NCI-H128 (cell line): ENCODE results near the gene BUD13.
"Not testable (repeated sequence)": the region's sequence is repeated elsewhere in the genome, so short reads cannot be mapped to it uniquely, and the experiment has no call there.

Experiments used
- DNase-seq: peaks from one replicate; lab custom pipeline; 2025; ENCODE audit not compliant: unreplicated experiment; lab: John Stamatoyannopoulos, UW

The BUD13 gene

DNA sequence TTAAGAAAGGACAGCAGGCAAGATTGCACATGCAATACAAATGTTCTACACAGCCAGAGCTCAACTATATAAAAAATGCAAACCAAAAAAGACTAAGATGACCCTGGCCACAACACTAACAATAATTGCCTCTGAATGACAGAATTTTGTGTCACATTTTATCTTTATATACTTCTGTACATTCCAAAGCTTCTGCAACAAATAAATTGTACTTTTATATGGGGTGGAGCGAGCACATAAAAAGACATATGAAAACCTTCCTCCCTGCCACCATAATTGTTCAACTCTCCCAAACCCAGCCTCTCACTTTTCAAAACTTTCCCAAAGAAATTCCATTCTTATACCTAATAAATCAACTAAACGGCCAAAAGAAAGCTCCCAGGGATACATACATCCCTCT is 10.7 kb downstream of the BUD13 start:
- no peak for DNase-seq

- not testable (repeated sequence) for DNase-seq
Observed at GRCh38 chr11:116756044-116756443, 16.7 kb downstream of the BUD13 start.

GRCh38 chr11:116750070-116750718 is 22.6 kb downstream of the BUD13 start:
- DNase-seq = no peak

GRCh38 chr11:116742104-116742503 is 30.7 kb downstream of the BUD13 start:
- no peak for DNase-seq

- no peak for DNase-seq
Observed at GRCh38 chr11:116740741-116741140, 32.0 kb downstream of the BUD13 start.

GRCh38 chr11:116738975-116739374 is 33.8 kb downstream of the BUD13 start:
- no peak for DNase-seq

- no peak for DNase-seq
Observed at GRCh38 chr11:116736763-116737162, 36.0 kb downstream of the BUD13 start.

DNA sequence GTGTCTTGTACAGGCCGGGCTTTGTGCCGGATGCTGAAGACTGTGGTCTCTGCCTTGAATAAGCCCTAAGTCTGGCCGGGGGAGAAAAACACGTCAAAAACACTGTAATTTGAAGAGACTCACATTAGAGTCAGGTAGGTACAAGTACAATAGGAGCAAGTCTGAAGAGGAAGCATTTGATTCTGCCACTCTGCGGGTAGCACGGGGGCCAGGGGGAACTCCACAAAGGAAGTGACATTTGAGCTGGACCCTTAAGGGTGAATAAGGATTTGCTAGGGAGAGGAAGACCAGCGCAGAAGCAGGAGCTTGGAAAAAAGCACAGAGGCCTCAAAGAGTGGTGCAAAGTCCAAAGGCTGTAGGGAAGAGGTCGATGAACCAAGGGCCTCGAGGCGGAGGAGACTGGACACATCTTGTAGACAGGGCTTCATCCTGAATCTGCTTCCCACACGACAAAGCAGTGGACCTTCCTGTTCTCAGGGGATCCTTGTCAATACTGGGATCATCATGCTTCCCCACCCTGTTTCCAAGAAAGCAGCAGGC is 38.7 kb downstream of the BUD13 start:
- no peak for DNase-seq

- no peak for DNase-seq
Observed at GRCh38 chr11:116733043-116733755, 39.6 kb downstream of the BUD13 start.

DNA sequence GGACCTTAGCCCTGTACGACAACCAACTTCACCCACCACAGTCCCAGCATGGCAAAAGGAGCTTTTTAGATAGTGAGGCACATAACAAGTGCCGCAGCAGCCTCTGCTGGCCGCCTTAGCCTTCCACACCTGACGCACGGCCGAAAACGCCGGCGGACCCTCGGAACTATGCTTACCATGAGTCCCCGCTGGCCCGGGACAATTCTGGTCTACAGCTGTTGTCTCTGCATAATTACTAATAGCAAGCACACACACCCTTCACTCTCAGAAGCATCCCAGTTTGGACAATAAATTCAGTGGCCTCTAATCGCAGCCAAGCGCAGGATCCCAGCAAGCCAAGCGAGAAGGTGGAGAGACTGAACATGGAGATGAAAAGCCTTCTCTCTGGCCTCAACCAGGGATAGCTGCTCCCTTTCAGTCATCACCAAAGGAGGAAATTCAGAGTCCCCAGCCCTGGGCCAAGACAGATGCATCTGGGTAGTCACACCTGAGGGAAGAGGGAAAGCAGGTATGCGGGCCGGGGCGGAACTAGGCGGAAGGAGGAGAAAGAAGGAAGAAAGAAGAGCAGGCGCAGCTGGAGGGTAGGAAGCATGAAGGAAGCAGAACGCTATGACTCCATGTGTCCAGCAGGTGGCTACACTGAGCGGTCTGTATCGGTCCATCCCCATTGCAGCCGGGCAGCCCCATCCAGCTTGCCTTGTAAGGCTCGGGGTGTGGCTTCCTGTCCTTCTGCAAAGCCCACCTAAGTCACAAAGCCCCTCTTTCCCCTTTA is 40.3 kb downstream of the BUD13 start:
- DNase-seq = no peak

DNA sequence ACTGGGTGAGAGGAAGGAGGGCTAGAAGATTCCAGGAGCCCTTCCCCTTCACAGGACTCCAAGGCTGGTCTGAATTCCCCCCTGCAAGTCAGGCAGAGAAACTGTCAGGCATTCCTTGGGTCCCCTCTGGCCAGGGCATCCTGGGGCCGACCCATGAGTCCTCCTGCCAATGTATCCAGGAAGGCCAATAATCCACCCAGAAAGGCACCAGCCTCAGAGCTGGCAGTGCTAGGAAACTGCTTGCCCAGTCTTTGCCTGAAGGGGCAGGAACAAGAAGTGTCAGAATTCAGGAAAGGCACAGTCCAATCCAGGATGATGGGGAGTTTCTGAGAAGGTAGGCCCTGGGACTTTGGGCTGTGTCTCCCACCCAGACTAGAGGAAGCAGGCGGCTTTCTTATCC is 41.0 kb downstream of the BUD13 start:
- DNase-seq = no peak

DNA sequence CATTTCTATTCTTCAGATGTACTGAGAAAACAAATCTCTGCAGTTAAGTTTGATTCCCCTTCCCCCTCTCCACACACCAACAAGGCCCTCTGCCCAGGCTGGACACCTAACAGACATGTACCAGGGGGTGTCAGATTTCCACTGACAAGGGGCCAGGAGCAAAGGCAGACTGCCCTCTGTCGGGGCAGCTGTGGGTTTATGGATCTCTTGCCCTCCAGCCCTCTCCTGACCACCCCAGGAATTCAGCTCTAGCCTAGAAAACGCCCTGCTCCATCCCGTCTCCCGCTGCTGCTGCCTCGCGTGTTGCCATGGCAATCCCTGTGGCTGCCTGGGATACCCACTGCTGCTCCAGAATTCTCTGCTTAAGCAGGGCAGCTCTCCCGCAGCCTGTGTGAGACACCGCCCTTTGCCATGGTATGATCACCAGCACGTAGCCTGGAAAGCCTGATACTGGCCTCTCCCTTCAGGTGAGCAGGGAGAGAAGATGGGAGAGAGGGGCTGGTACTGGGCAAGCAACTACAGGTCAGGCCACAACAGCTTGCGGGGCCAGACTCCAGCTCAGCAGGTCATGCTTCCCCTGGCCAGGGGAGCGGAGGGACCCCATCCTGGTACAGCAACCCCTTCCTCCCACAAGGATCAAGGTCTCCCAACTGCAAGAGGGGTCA is 41.6 kb downstream of the BUD13 start:
- no peak for DNase-seq

DNA sequence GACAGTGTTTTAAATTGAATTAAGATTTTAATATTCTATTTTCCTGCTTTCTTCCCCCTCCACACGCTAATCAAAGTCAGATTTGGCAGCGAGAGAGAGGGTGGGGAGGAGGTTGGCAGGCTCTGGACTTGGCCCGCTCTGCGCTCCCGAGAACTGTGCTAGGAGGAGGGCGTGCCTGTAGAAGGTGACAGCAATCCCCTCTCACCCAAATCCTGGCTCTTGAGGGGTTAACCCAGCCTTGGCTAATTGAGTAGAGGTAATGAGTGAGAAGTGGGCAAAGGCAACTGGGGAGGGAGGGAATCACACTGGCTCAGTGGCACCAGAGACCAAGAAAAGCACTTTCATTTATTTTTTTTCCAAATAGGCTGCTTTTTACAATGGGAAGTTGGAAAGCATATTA is 42.2 kb downstream of the BUD13 start:
- DNase-seq = no peak

GRCh38 chr11:116730241-116730561 is 42.6 kb downstream of the BUD13 start:
- DNase-seq = no peak

DNA sequence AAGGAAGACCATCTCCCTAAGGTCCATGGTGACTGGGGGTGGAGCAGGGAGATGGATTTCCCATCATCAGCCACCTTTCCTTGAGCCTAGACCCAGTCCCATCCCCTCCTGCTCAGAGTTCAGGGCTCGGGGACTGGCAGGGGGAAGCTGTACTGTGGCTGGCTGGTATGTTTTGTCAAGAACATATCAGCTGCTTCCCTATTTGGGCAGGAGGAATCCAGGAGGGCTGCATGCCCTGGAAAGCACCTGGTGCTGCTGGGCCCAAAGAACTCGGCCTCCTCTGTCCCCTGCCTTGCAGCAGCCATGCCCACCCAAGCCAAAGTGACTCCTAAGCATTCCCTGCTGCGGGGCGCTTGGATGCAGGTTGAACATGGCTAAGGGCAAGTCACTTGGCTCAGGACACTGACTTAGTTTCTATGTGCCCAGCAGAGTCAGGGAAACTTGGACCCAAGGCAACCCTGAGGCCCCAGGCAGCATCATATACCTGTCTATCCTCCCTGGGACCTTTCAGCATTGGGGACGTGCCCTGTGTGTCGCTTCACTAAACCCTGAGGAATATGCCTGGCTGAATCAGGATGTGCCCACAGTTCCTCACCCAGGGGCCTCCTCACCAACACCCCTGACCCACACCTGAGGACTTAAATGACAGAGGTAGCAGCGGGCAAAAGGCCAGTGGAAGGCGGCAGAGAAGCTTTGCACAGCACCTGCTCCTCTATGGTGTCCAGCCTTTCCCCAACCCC is 43.1 kb downstream of the BUD13 start:
- no peak for DNase-seq

DNA sequence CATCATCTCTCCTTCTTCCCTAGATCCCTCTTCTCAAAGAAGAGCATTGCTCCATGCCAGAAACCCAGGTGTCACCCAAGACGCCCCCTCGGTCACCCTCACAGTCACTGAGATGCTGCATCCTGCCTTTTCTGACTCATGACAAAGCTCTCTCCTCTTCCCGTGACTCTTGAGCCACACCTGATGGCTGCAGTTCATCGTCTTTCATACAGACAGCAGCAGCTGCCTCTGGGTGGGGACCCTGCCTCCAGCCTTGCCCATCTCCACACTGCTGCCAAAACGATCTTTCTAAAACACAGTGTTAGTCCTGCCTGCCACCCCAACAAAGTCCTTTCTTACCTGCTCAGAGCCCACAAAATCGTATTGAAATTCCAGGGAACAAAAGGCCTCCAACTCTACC is 44.8 kb downstream of the BUD13 start:
- no peak for DNase-seq

DNA sequence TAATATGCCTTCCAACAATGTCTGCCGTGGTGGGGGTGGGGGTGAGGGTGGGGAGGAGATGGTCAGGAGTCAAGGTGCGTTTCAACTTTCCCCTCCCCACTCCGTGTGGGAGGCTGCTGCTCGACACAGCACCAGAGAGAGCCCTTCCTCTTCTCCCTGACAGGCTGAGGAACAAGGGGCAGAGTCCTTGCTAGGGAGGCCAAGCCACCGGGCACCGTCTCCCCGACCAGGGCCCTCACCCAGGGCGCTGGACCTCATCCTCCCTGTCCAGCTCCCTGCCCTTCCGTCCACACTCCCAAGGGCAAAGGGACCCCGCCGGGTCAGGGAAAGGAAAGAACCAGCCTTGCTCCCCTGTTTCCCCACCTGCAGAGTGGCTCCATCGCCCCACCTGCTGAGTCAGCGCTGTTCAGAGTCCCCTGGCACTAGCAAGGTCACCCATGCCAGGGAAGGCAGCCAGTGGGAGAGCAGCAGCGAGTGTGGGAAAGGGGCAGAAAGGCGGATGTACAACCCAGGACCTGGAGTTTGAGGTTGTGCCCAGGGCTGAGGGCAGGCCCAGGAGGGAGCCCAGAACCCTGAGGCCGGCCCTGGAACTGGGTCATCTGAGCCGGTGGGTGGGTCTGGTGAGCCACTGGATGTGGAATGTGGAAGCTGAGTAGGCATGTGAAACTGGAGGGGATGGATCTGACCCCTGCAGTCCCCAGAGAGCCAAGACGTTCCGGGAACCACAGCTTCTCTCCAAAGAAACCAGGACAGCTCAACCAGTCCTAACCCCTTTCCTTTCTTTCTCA is 47.2 kb downstream of the BUD13 start:
- no peak for DNase-seq

DNA sequence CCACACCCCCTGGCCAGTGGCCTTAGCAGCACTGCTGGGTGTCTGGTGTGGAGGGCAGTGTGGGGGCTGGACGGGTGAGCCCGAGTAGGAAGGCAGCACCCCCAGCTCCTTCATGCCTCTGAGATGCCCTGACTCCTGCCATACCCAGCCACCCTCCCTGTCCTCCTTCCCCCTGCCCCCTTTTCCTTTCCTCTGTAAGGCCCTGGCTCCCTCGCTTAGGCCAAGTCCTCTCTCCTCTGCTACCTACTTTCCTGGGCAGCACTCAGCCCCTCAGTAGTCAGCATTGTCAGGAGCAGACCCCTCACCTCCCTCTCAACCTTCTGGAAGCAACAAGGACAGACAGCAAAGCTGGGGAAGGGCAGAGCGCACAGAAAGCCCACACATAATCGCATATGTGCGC is 48.0 kb downstream of the BUD13 start:
- no peak for DNase-seq

DNA sequence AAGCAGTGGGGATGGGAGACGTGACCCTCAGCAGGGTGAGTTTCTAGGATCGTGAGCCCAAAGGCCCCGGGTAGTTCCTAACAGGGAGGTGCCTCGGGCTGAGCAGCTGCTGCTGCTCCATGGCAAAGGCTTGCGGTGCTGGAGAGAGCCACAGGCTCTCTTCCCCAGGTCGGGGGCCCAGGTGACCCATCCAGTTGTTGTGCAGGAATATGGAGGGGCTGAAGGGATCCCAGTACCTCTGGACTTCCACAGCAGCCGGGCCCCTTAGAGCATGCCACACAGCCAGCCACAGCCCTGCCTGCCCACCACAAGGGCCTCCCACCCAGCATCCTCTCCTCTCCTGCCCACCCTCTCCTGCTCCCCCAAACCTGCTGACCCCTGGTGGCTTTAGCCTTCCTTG is 49.3 kb downstream of the BUD13 start:
- DNase-seq = no peak

DNA sequence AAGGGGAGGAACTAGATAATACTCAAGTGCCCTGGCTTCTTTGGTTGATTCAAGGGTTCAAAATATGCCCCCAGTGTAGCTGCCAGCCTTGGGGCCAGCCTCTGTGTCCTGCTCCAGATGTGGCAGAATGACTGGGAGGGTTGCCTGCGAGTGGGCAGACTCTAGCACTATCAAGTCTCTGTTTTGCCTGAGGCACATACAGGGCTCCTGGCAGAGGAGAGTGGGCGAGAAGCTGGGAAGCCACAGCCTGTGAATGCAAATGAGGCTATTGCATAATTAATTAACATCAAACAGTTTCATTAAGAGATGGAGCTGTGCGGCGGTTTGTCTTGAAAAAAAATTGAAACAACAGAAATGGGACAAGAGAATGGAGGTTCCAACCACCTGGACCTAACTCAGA is 50.8 kb downstream of the BUD13 start:
- no peak for DNase-seq
